ENCODE measurements around the gene UQCR11.

UQCR11 gene

GRCh38 chr19:1634938-1635243 is 29.6 kb upstream of the UQCR11 start:
- no peak for DNase-seq (ENCODE audit: low spot score)

- DNase-seq (ENCODE audit: low spot score), result peak; percentile 15
Observed at GRCh38 chr19:1634242-1634937, 29.1 kb upstream of the UQCR11 start.

GRCh38 chr19:1633269-1633826 is 28.1 kb upstream of the UQCR11 start:
- DNase-seq (ENCODE audit: low spot score), result no peak

GRCh38 chr19:1632462-1633268 is 27.4 kb upstream of the UQCR11 start:
- DNase-seq (ENCODE audit: low spot score), result peak; percentile 96

- no peak for DNase-seq (ENCODE audit: low spot score)
Observed at GRCh38 chr19:1631557-1632100, 26.4 kb upstream of the UQCR11 start.

- DNase-seq (ENCODE audit: low spot score), result no peak
Observed at GRCh38 chr19:1630811-1631210, 25.5 kb upstream of the UQCR11 start.

- no peak for DNase-seq (ENCODE audit: low spot score)
Observed at GRCh38 chr19:1630012-1630411, 24.8 kb upstream of the UQCR11 start.

GRCh38 chr19:1629256-1629808 is 24.1 kb upstream of the UQCR11 start:
- DNase-seq (ENCODE audit: low spot score), result no peak

GRCh38 chr19:1627194-1627593 is 21.9 kb upstream of the UQCR11 start:
- no peak for DNase-seq (ENCODE audit: low spot score)

- DNase-seq (ENCODE audit: low spot score), result no peak
Observed at GRCh38 chr19:1626417-1627010, 21.3 kb upstream of the UQCR11 start.

- DNase-seq (ENCODE audit: low spot score), result peak; percentile 77
Observed at GRCh38 chr19:1624458-1624857, 19.2 kb upstream of the UQCR11 start.

- DNase-seq (ENCODE audit: low spot score), result no peak
Observed at GRCh38 chr19:1622541-1622940, 17.3 kb upstream of the UQCR11 start.

GRCh38 chr19:1622007-1622406 is 16.7 kb upstream of the UQCR11 start:
- DNase-seq (ENCODE audit: low spot score), result no peak

GRCh38 chr19:1621574-1621973 is 16.3 kb upstream of the UQCR11 start:
- no peak for DNase-seq (ENCODE audit: low spot score)

- no peak for DNase-seq (ENCODE audit: low spot score)
Observed at GRCh38 chr19:1621021-1621420, 15.8 kb upstream of the UQCR11 start.

GRCh38 chr19:1620502-1620901 is 15.2 kb upstream of the UQCR11 start:
- DNase-seq (ENCODE audit: low spot score), result no peak

- no peak for DNase-seq (ENCODE audit: low spot score)
Observed at GRCh38 chr19:1619703-1620102, 14.4 kb upstream of the UQCR11 start.

- DNase-seq (ENCODE audit: low spot score), result no peak
Observed at GRCh38 chr19:1619094-1619439, 13.8 kb upstream of the UQCR11 start.

- DNase-seq (ENCODE audit: low spot score), result peak; percentile 72
Observed at GRCh38 chr19:1618157-1619093, 13.2 kb upstream of the UQCR11 start.

- no peak for DNase-seq (ENCODE audit: low spot score)
Observed at GRCh38 chr19:1616875-1617274, 11.6 kb upstream of the UQCR11 start.

GRCh38 chr19:1616396-1616795 is 11.1 kb upstream of the UQCR11 start:
- DNase-seq (ENCODE audit: low spot score), result no peak
